H1 (cell line): ENCODE measurements around the gene TMEM238. TPM values are rescaled to one million over a fixed set of nuclear protein-coding genes. Genes with fewer than 3 reads are reported as not detected.

ENCODE experiments used
- CTCF ChIA-PET: fragments of 300-600 bp; sonication (Branson Sonifier 250); formaldehyde crosslinking; loops from one replicate; lab custom pipeline; 2021; ENCODE audit not compliant: partially characterized antibody; lab: Charles Lee
- POLR2A ChIA-PET: fragments of 300-600 bp; sonication (Branson Sonifier 250); formaldehyde crosslinking; loops from one replicate; lab custom pipeline; 2021; ENCODE audit warnings: inconsistent platforms; ENCODE audit not compliant: partially characterized antibody; lab: Charles Lee
- DNase-seq, 2 experiments: peaks; one replicate each; pipeline versions ENCODE4 v3.0.0 to v3.0.0-alpha.2; 2010 to 2022; ENCODE audit warnings: low spot score in 2 of 2, low read depth in 1 of 2, mixed read lengths in 1 of 2
- FAIRE-seq: peaks from 2 replicates; lab custom pipeline; 2011; peaks lifted over from hg19 to GRCh38; lab: Jason Lieb, UNC
- H2AFZ ChIP-seq: 2 replicates; pipeline ENCODE4 v1.8.1; 2012; ENCODE audit warnings: low read length, inconsistent platforms
- H2AK5ac ChIP-seq: 2 replicates; pipeline ENCODE4 v1.6.1; 2013; ENCODE audit warnings: low read depth, low read length
- H2BK120ac ChIP-seq: replicated peaks from 2 replicates; pipeline ENCODE3; 2013; ENCODE audit warnings: low read depth, low read length, inconsistent platforms
- H2BK12ac ChIP-seq: 2 replicates; pipeline ENCODE4 v1.6.1; 2013; ENCODE audit warnings: low read depth, low read length
- H2BK15ac ChIP-seq: 2 replicates; pipeline ENCODE4 v1.6.1; 2013; ENCODE audit warnings: low read length
- H2BK20ac ChIP-seq: 2 replicates; pipeline ENCODE4 v1.6.1; 2013; ENCODE audit warnings: low read length
- H2BK5ac ChIP-seq: 2 replicates; pipeline ENCODE4 v1.6.1; 2013; ENCODE audit warnings: low read depth, low read length
- H3K14ac ChIP-seq: 2 replicates; pipeline ENCODE4 v1.6.1; 2013; ENCODE audit warnings: inconsistent platforms; ENCODE audit not compliant: insufficient read length
- H3K18ac ChIP-seq: 2 replicates; pipeline ENCODE4 v1.6.1; 2013; ENCODE audit warnings: low read length; ENCODE audit errors: extremely low read depth
- H3K23ac ChIP-seq: 2 replicates; pipeline ENCODE4 v1.6.1; 2013; ENCODE audit warnings: inconsistent platforms; ENCODE audit not compliant: insufficient read length
- H3K23me2 ChIP-seq: 2 replicates; pipeline ENCODE4 v1.6.1; 2013; ENCODE audit warnings: low read depth, low read length
- H3K27ac ChIP-seq: 2 replicates; pipeline ENCODE4 v1.6.1; 2011; ENCODE audit warnings: low read depth, low read length, inconsistent platforms
- H3K27me3 ChIP-seq, 4 experiments: replicated peaks in 1 of 4; 1 replicate in 1 of 4; 2 replicates in 3 of 4; pipeline versions ENCODE4 v1.6.1 to v1.8.1; 2011 to 2013; ENCODE audit warnings: low read length in 3 of 4, mild to moderate bottlenecking in 3 of 4, inconsistent platforms in 2 of 4, mixed read lengths in 2 of 4, moderate library complexity in 1 of 4; ENCODE audit not compliant: control insufficient read depth in 3 of 4, insufficient read depth in 3 of 4; ENCODE audit errors: extremely low read depth in 1 of 4
- H3K36me3 ChIP-seq, 4 experiments: 2 replicates each; pipeline versions ENCODE4 v1.6.1 to v1.8.1; 2011 to 2013; ENCODE audit warnings: mild to moderate bottlenecking in 4 of 4, low read length in 3 of 4, moderate library complexity in 2 of 4, control low read depth in 1 of 4, inconsistent platforms in 1 of 4; ENCODE audit not compliant: insufficient read depth in 4 of 4, control insufficient read depth in 2 of 4
- H3K4ac ChIP-seq: replicated peaks from 2 replicates; pipeline ENCODE3; 2013; ENCODE audit warnings: low read length, low read depth, mixed read lengths, inconsistent platforms; ENCODE audit not compliant: insufficient read length
- H3K4me1 ChIP-seq, 4 experiments: replicated peaks in 1 of 4; 1 replicate in 1 of 4; 2 replicates in 3 of 4; pipeline versions ENCODE4 v1.6.1 to v1.8.1; 2011 to 2013; ENCODE audit warnings: low read length in 3 of 4, inconsistent platforms in 2 of 4, mixed read lengths in 1 of 4; ENCODE audit not compliant: insufficient read depth in 4 of 4, control insufficient read depth in 3 of 4
- H3K4me2 ChIP-seq, 2 experiments: 2 replicates each; pipeline versions ENCODE4 v1.6.1 to v1.8.1; 2011 to 2013; ENCODE audit warnings: low read depth in 2 of 2, low read length in 2 of 2, control low read depth in 1 of 2, inconsistent platforms in 1 of 2, mild to moderate bottlenecking in 1 of 2; ENCODE audit not compliant: insufficient read depth in 1 of 2
- H3K4me3 ChIP-seq, 4 experiments: fragments of 200-600, 300-600 bp in 1 of 4; sonication (generic), shearing (Covaris generic), sonication (Bioruptor Twin) in 1 of 4; 2 replicates each; pipeline versions ENCODE4 v1.5.1 to v1.8.1; 2011 to 2016; ENCODE audit warnings: low read length in 4 of 4, low read depth in 3 of 4, control low read depth in 2 of 4, inconsistent platforms in 2 of 4, mild to moderate bottlenecking in 2 of 4, mixed read lengths in 1 of 4, moderate library complexity in 1 of 4; ENCODE audit not compliant: insufficient read depth in 2 of 4; ENCODE audit errors: extremely low read depth in 1 of 4
- H3K56ac ChIP-seq: replicated peaks from 2 replicates; pipeline ENCODE3; 2013; ENCODE audit warnings: low read depth, mild to moderate bottlenecking, mixed read lengths, low read length, inconsistent platforms; ENCODE audit not compliant: insufficient read length
- H3K79me1 ChIP-seq: 2 replicates; pipeline ENCODE4 v1.6.1; 2013; ENCODE audit warnings: low read depth, low read length, control low read depth
- H3K79me2 ChIP-seq, 2 experiments: 2 replicates each; pipeline versions ENCODE4 v1.6.1 to v1.8.1; 2012 to 2013; ENCODE audit warnings: low read length in 2 of 2, mild to moderate bottlenecking in 2 of 2, inconsistent platforms in 1 of 2; ENCODE audit not compliant: insufficient read depth in 2 of 2, control insufficient read depth in 1 of 2
- H3K9ac ChIP-seq, 4 experiments: replicated peaks in 1 of 4; 1 replicate in 1 of 4; 2 replicates in 3 of 4; pipeline versions ENCODE4 v1.6.1 to v1.8.1; 2011 to 2013; ENCODE audit warnings: low read depth in 3 of 4, low read length in 3 of 4, control low read depth in 2 of 4, mild to moderate bottlenecking in 2 of 4, moderate library complexity in 2 of 4, inconsistent platforms in 1 of 4; ENCODE audit errors: extremely low read depth in 1 of 4
- H3K9me3 ChIP-seq, 2 experiments: 2 replicates each; pipeline versions ENCODE4 v1.6.1 to v1.8.1; 2012 to 2013; ENCODE audit warnings: mild to moderate bottlenecking in 2 of 2, moderate library complexity in 2 of 2, control low read depth in 1 of 2, inconsistent platforms in 1 of 2, low read depth in 1 of 2, low read length in 1 of 2, mixed read lengths in 1 of 2; ENCODE audit not compliant: insufficient read depth in 2 of 2
- H4K20me1 ChIP-seq, 2 experiments: replicated peaks in 1 of 2; 2 replicates each; pipeline versions ENCODE3 to v1.8.1; 2011 to 2013; ENCODE audit warnings: inconsistent platforms in 2 of 2, low read length in 2 of 2, mild to moderate bottlenecking in 1 of 2; ENCODE audit not compliant: insufficient read depth in 2 of 2, control insufficient read depth in 1 of 2
- H4K5ac ChIP-seq: 2 replicates; pipeline ENCODE4 v1.6.1; 2013; ENCODE audit warnings: low read length, low read depth, mixed read lengths, inconsistent platforms; ENCODE audit not compliant: insufficient read length
- H4K8ac ChIP-seq: 2 replicates; pipeline ENCODE4 v1.8.0; 2013; ENCODE audit warnings: mild to moderate bottlenecking, moderate library complexity, low read length, inconsistent platforms; ENCODE audit not compliant: insufficient read depth; ENCODE audit errors: extremely low read depth
- H4K91ac ChIP-seq: replicated peaks from 2 replicates; pipeline ENCODE3; 2013; ENCODE audit warnings: low read length, mixed read lengths, inconsistent platforms; ENCODE audit not compliant: insufficient read length
- JUN ChIP-seq: IDR thresholded peaks from 2 replicates; pipeline ENCODE4 v1.6.1; 2011; ENCODE audit warnings: low read depth, mild to moderate bottlenecking, improper control_type of control experiment, low read length
- KDM1A ChIP-seq: fragments of 200-600, 300-600 bp; sonication (generic); IDR thresholded peaks from 2 replicates; pipeline ENCODE4 v1.7.1; 2016; ENCODE audit warnings: mild to moderate bottlenecking, low read length, borderline replicate concordance
- KDM4A ChIP-seq: IDR thresholded peaks from one replicate; pipeline ENCODE4 v1.7.1; 2012; ENCODE audit warnings: low read depth, mild to moderate bottlenecking, moderate library complexity, low read length, inconsistent platforms; ENCODE audit not compliant: severe bottlenecking
- POLR2AphosphoS5 ChIP-seq: IDR thresholded peaks from 2 replicates; pipeline ENCODE4 v1.6.1; 2011; ENCODE audit warnings: low read depth, low read length
- TAF7 ChIP-seq: optimal IDR thresholded peaks from 2 replicates; pipeline ENCODE3; 2011; ENCODE audit warnings: low read depth, mild to moderate bottlenecking, inconsistent platforms, low read length, moderate library complexity, borderline replicate concordance
- WGBS, 2 experiments: shearing (Covaris generic) in 1 of 2; methylation state at CpG; one replicate each; pipeline versions ENCODE4 v1.1.6 to v1.1.7; 2013 to 2015; ENCODE audit warnings: low lambda C conversion rate in 2 of 2, mixed read lengths in 2 of 2, inconsistent platforms in 1 of 2, low coverage in 1 of 2, missing lambda C conversion rate in 1 of 2; ENCODE audit not compliant: insufficient replicate concordance in 2 of 2, insufficient coverage in 1 of 2, insufficient read length in 1 of 2; ENCODE audit errors: extremely low coverage in 1 of 2, missing lambda C conversion rate in 1 of 2; 5-methylcytosine and 5-hydroxymethylcytosine counted together
- polyA plus RNA-seq, 7 experiments: library from polyadenylated mRNA; depleted of rRNA in 3 of 7; stranded (reverse) in 5 of 7; unstranded in 2 of 7; fragments of >200 nt in 5 of 7; fragments of 200-250 nt in 2 of 7; gene quantifications; 1 replicate in 5 of 7; 2 replicates in 1 of 7; 4 replicates in 1 of 7; pipeline versions ENCODE4 v1.2.1 to v1.2.3, GENCODE V29; 2011 to 2013; ENCODE audit warnings: missing spikeins in 2 of 7, mixed read lengths in 2 of 7
- total RNA-seq: library from RNA; stranded (reverse); fragmentation: NEBNext Ultra II Directional; extraction: Animal tissue kit (Norgen Biotek cat#: 25700); gene quantifications from 2 replicates; pipeline ENCODE4 v1.2.1, GENCODE V29; 2021

Gene TMEM238
- total and polyA plus RNA-seq, 2 of the 8 experiments (the other 6 are each of a cell fraction or from before 2014, with no cell fraction given), result 0.53 to 3.8 TPM

- 74% methylated on average over 9 of the region's 9 CpGs; no CpG with 5 or more reads in 1 of the 2 experiments for WGBS, 2 experiments
- no peak for FAIRE-seq
- CTCF ChIA-PET, result interaction anchor here (0.6 to 2.1 kb wide), 4 partner anchors 10 to 95 kb away, joined by 3 to 7 read pairs (median 6); no protein-coding TSS in a partner anchor
These were observed 24.4 kb upstream of the TMEM238 start for GRCh38 chr19:55408533-55408872.

More at GRCh38 chr19:55408533-55408872, 24.4 kb upstream of the TMEM238 start:
- peaks cover 12 to 32% (median 23%) of the 10 kb centered on the region in 4 experiments for H3K36me3 ChIP-seq
- no peak for DNase-seq
- peak overlapping the region; percentile 75; the same call in 1 of the 2 replicates for H2AFZ ChIP-seq
- H3K4ac ChIP-seq, result peak overlapping the region; percentile 94
- peak overlapping the region; percentile 99 for H3K18ac ChIP-seq
- peak overlapping the region; percentile 64 for H2BK12ac ChIP-seq
- H3K56ac ChIP-seq, result peak overlapping the region; percentile 13
- H4K5ac ChIP-seq, result peak overlapping the region; percentile 98
- no peaks in the 10 kb centered on the region; a peak in 1 of 4 replicates for H3K9me3 ChIP-seq
- H3K79me2 ChIP-seq, result peaks cover 12 to 29% of the 10 kb centered on the region in 2 experiments
- peak overlapping the region; percentile 52 to 99 for H3K4me2 ChIP-seq
- H2AK5ac ChIP-seq, result peak overlapping the region; percentile 95
- H3K23ac ChIP-seq, result no peak overlapping the region
- peaks cover 15% of the 10 kb centered on the region for H3K79me1 ChIP-seq
- POLR2A ChIA-PET, result interaction anchor here (0.7 to 34.6 kb wide), 12 partner anchors 10 to 517 kb away, joined by 3 to 874 read pairs (median 4); partner anchors contain the start of genes HSPBP1, RPL28, TMEM238 and UBE2S
- H3K23me2 ChIP-seq, result peaks cover 13% of the 10 kb centered on the region
- peaks cover 0 to 4% (median 1%) of the 10 kb centered on the region in 4 experiments; a peak in 2 of 7 replicates for H3K27me3 ChIP-seq
- H3K9ac ChIP-seq, result peak overlapping the region in 3 of 4 experiments; percentile 57 to 86 (median 72); a peak in 6 of 7 replicates
- H3K4me1 ChIP-seq, result peaks cover 0 to 20% (median 13%) of the 10 kb centered on the region in 4 experiments; a peak in 6 of 7 replicates
- H3K4me3 ChIP-seq, result peak overlapping the region in 3 of 4 experiments; percentile 23 to 40 (median 27); a peak in 4 of 8 replicates
- TF ChIP-seq POLR2AphosphoS5, result no peak
- TF ChIP-seq KDM4A, result peak; percentile 13
- no peak for TF ChIP-seq TAF7
- no peak; the same call in 1 of the 2 replicates for TF ChIP-seq JUN
- peak; percentile 60; the same call in 1 of the 2 replicates for TF ChIP-seq KDM1A
- H2BK120ac ChIP-seq, result peak overlapping the region; percentile 93
- H2BK5ac ChIP-seq, result peak overlapping the region; percentile 97
- no peak overlapping the region for H3K14ac ChIP-seq
- H2BK15ac ChIP-seq, result peak overlapping the region; percentile 98
- H4K91ac ChIP-seq, result peak overlapping the region; percentile 100
- peak overlapping the region; percentile 92; the same call in 1 of the 2 replicates for H2BK20ac ChIP-seq
- peaks cover 21 to 23% of the 10 kb centered on the region in 2 experiments for H4K20me1 ChIP-seq
- peak overlapping the region; percentile 97; the same call in 1 of the 2 replicates for H4K8ac ChIP-seq
- peak overlapping the region; percentile 86 for H3K27ac ChIP-seq
